A673 (cell line): ENCODE data around the gene IGFBP4. TPM values are rescaled to one million over a fixed set of nuclear protein-coding genes. Genes with fewer than 3 reads are reported as not detected.

Experiments used
- Bru-seq: library from RNA; stranded (reverse); fragments of 400-500 nt; gene quantifications from one replicate; lab custom pipeline; 2021; lab: Mats Ljungman, UMichigan
- BruChase-seq, 2 experiments: library from RNA; stranded (reverse); fragments of 400-500 nt; gene quantifications; one replicate each; lab custom pipeline; 2021; lab: Mats Ljungman, UMichigan
- BruUV-seq: library from RNA; stranded (reverse); fragments of 400-500 nt; replicated peaks from 2 replicates; lab custom pipeline; 2021; lab: Mats Ljungman, UMichigan
- CTCF ChIA-PET: fragments of 300-600 bp; sonication (Branson Sonifier 250); formaldehyde crosslinking; loops from one replicate; lab custom pipeline; 2022; ENCODE audit warnings: antibody characterized with exemption; lab: Charles Lee
- POLR2A ChIA-PET: fragments of 300-600 bp; sonication (Branson Sonifier 250); formaldehyde crosslinking; loops from one replicate; lab custom pipeline; 2022; ENCODE audit warnings: antibody characterized with exemption; ENCODE audit not compliant: low non-redundant PET; lab: Charles Lee
- DNase-seq: peaks from one replicate; pipeline ENCODE4 v3.0.0-alpha.2; 2015; ENCODE audit warnings: low spot score
- H3K27ac ChIP-seq: fragments of 200-600 bp; sonication (generic); 2 replicates; pipeline ENCODE4 v1.5.1; 2016; ENCODE audit warnings: mixed run types, low read depth, mild to moderate bottlenecking, mixed read lengths, antibody characterized with exemption, low read length; ENCODE audit not compliant: poor library complexity, severe bottlenecking
- H3K27me3 ChIP-seq: fragments of 200-600 bp; sonication (generic); replicated peaks from 2 replicates; pipeline ENCODE4 v1.6.1; 2017; ENCODE audit warnings: mixed run types, low read depth, mild to moderate bottlenecking, mixed read lengths, antibody characterized with exemption, low read length; ENCODE audit not compliant: insufficient read depth, poor library complexity
- H3K36me3 ChIP-seq: fragments of 200-600 bp; sonication (generic); 2 replicates; pipeline ENCODE4 v1.6.1; 2016; ENCODE audit warnings: mixed run types, mild to moderate bottlenecking, mixed read lengths, antibody characterized with exemption, low read length; ENCODE audit not compliant: insufficient read depth, poor library complexity, severe bottlenecking
- H3K4me1 ChIP-seq: fragments of 200-600 bp; sonication (generic); 2 replicates; pipeline ENCODE4 v1.6.1; 2017; ENCODE audit warnings: mixed run types, mild to moderate bottlenecking, mixed read lengths, antibody characterized with exemption, low read length; ENCODE audit not compliant: insufficient read depth, poor library complexity, severe bottlenecking
- H3K4me3 ChIP-seq: fragments of 200-600 bp; sonication (generic); 2 replicates; pipeline ENCODE4 v1.5.1; 2016; ENCODE audit warnings: low read depth, mixed run types, mild to moderate bottlenecking, mixed read lengths, low read length; ENCODE audit not compliant: poor library complexity, severe bottlenecking
- H3K9me3 ChIP-seq: fragments of 200-600 bp; sonication (generic); 2 replicates; pipeline ENCODE4 v1.6.1; 2016; ENCODE audit warnings: mixed run types, low read depth, mild to moderate bottlenecking, mixed read lengths, antibody characterized with exemption, low read length; ENCODE audit not compliant: poor library complexity, severe bottlenecking
- CTCF ChIP-seq: fragments of 300-800, 200-600 bp; sonication (generic); conservative IDR thresholded peaks from 2 replicates; pipeline ENCODE4 v1.5.1; 2017; ENCODE audit warnings: low read depth, mild to moderate bottlenecking, antibody characterized with exemption, low read length, moderate library complexity, mixed read lengths
- EZH2 ChIP-seq: fragments of 200-600 bp; sonication (generic); IDR thresholded peaks from 2 replicates; pipeline ENCODE4 v1.6.1; 2017; ENCODE audit warnings: borderline replicate concordance, low read depth, mild to moderate bottlenecking, mixed read lengths, antibody characterized with exemption, low read length; ENCODE audit not compliant: poor library complexity, severe bottlenecking
- intact Hi-C: fragments of 100-400 bp; cut with micrococcal nuclease; formaldehyde crosslinking; loops from one replicate; pipeline ENCODE4 v1.10.0; 2022; ENCODE audit not compliant: unreplicated experiment
- long read RNA-seq: library from polyadenylated mRNA; stranded (forward); transcript quantifications from one replicate; pipeline ENCODE4 v2.0.0, GENCODE V29; 2022
- total RNA-seq: library from RNA; stranded (reverse); gene quantifications from 2 replicates; pipeline ENCODE4 v1.2.3, GENCODE V29; 2021

IGFBP4 gene
- total RNA-seq (4.8 and 6.5 TPM in 2 replicates), Bru-seq, nascent RNA (percentile 29 among the genes with signal in this experiment), BruChase-seq, experiment 1, labeled RNA remaining after a 2-hour chase (percentile 29 among the genes with signal in this experiment), BruChase-seq, experiment 2, labeled RNA remaining after a 6-hour chase (percentile 36 among the genes with signal in this experiment)
- long read RNA-seq, transcript IGFBP4-201 (4 exons, 2,200 nt): major isoform, 10 of 11 reads
- long read RNA-seq, partial matches to known transcripts: 1 of 11 reads
- long read RNA-seq, other reads (novel, unspliced or antisense): 0 of 11 reads

DNA sequence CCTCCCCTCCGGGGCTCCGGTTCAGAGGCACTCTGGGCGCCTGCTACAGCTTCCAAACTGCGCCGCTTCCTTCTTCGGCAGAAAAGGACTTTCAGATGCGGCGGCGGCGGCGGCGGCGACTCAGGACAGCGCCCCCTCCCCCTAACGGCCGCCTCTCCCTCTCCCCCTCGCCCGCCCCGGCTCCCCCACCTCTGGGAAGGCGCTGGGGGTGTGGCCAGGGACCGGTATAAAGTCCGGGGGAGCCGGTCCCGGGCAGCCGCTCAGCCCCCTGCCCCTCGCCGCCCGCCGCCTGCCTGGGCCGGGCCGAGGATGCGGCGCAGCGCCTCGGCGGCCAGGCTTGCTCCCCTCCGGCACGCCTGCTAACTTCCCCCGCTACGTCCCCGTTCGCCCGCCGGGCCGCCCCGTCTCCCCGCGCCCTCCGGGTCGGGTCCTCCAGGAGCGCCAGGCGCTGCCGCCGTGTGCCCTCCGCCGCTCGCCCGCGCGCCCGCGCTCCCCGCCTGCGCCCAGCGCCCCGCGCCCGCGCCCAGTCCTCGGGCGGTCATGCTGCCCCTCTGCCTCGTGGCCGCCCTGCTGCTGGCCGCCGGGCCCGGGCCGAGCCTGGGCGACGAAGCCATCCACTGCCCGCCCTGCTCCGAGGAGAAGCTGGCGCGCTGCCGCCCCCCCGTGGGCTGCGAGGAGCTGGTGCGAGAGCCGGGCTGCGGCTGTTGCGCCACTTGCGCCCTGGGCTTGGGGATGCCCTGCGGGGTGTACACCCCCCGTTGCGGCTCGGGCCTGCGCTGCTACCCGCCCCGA lies at the start of gene IGFBP4:
Gene IGFBP4, plus strand, starts transcription at position 255 of the 792 bp plus-strand sequence. Its CDS starts 286 bp downstream, at position 541.
- TF ChIP-seq EZH2 (no peak), CTCF (0 out of 2 replicates have a peak, but pooled peaks have one; percentile 24)
- POLR2A ChIA-PET: interaction anchor here (0.5 kb wide), 1 partner anchor 21 kb away, joined by 11 read pairs; no protein-coding TSS in a partner anchor
- Histone ChIP-seq H3K4me3 (peak within 1 kb of the TSS; percentile 44), H3K27me3 (no peaks in the 10 kb centered on the region), H3K27ac (no peak within 1 kb of the TSS), H3K4me1 (no peaks in the 10 kb centered on the region), H3K36me3 (no peaks in the 10 kb centered on the region), H3K9me3 (no peaks in the 10 kb centered on the region)
- peak; percentile 63 for DNase-seq
- no TSS peak for BruUV-seq
- CTCF ChIA-PET: interaction anchor here (0.6 to 1.6 kb wide), 3 partner anchors 33 to 485 kb away, joined by 3 to 8 read pairs (median 4); no protein-coding TSS in a partner anchor
- intact Hi-C loops: loop anchor here (10.0 kb wide), 1 partner anchor 91 kb away; no protein-coding TSS in a partner anchor

DNA sequence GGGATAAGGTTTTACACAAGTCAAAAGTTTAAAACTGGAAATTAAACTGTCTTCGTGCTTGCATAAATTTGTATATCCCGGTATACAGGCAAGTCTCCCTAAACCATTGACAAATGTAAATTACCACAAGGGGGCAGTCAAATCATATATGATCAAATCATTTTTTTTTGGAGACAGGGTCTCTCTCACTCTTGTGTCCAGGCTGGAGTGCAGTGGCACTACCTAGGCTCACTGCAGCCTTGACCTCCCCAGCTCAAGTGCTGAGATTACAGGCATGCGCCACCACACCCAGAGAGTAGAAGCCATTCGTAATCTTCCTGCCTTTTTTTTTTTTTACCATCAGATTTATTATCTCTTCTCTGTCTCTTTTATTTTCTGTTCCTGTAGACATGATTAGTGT lies 44.1 kb upstream of the IGFBP4 start:
- H3K9me3 ChIP-seq: no peaks in the 10 kb centered on the region
- intact Hi-C loops: no loop called here
- ChIA-PET POLR2A (no interaction called here), CTCF (no interaction called here)
- H3K4me3 ChIP-seq: no peak overlapping the region
- H3K27me3 ChIP-seq: no peaks in the 10 kb centered on the region
- no TSS peak for BruUV-seq
- no peak overlapping the region for H3K27ac ChIP-seq
- TF ChIP-seq EZH2: no peak
- TF ChIP-seq CTCF: peak; percentile 49
- DNase-seq: peak; percentile 61
- H3K36me3 ChIP-seq: peaks cover 99% of the 10 kb centered on the region
- H3K4me1 ChIP-seq: no peaks in the 10 kb centered on the region

DNA sequence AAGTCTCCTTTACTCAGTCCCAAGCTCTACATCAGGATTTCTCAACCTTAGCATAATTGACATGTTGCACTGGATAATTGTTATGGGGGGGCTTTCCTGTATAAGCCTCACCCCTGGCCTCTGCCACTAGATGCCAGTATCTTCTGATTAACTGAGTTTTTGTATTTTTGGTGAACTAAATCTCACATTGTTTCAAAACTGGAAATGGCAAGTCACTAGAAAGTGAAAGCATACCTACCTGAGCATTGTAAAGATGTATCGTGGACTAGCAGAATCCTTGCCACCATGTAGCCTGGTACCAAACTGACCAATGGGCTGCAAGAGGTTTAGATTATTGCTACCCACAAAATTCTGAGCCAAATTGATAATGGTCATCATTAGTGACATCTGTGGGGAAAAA lies 40.6 kb upstream of the IGFBP4 start:
- intact Hi-C loops: no loop called here
- Histone ChIP-seq H3K4me3 (no peak overlapping the region), H3K27me3 (no peaks in the 10 kb centered on the region), H3K36me3 (peaks cover 96% of the 10 kb centered on the region), H3K9me3 (no peaks in the 10 kb centered on the region), H3K27ac (no peak overlapping the region), H3K4me1 (no peaks in the 10 kb centered on the region)
- no TSS peak for BruUV-seq
- ChIA-PET POLR2A (no interaction called here), CTCF (no interaction called here)
- no peak for DNase-seq
- TF ChIP-seq CTCF: no peak
- no peak for TF ChIP-seq EZH2
